Loucy (cell line): ENCODE data around the gene ARID1B.

Experiments
- CTCF ChIP-seq: fragments of 200-600 bp; sonication (generic); conservative IDR thresholded peaks from 2 replicates; pipeline ENCODE4 v1.5.1; 2014; ENCODE audit warnings: mild to moderate bottlenecking, antibody characterized with exemption, low read length
- EZH2phosphoT487 ChIP-seq: fragments of 200-600 bp; IDR thresholded peaks from 2 replicates; pipeline ENCODE4 v1.6.1; 2018; ENCODE audit warnings: antibody characterized with exemption, mild to moderate bottlenecking, moderate library complexity, borderline replicate concordance

- TF ChIP-seq CTCF (no peak), EZH2phosphoT487 (no peak)
Measured at GRCh38 chr6:157124485-157125254, 347.5 kb downstream of the ARID1B start.
